ENCODE measurements around the gene CAVIN1.
"Not testable (repeated sequence)": the region's sequence is repeated elsewhere in the genome, so short reads cannot be mapped to it uniquely, and the experiment has no call there.

Gene CAVIN1, protein sequence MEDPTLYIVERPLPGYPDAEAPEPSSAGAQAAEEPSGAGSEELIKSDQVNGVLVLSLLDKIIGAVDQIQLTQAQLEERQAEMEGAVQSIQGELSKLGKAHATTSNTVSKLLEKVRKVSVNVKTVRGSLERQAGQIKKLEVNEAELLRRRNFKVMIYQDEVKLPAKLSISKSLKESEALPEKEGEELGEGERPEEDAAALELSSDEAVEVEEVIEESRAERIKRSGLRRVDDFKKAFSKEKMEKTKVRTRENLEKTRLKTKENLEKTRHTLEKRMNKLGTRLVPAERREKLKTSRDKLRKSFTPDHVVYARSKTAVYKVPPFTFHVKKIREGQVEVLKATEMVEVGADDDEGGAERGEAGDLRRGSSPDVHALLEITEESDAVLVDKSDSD

DNA sequence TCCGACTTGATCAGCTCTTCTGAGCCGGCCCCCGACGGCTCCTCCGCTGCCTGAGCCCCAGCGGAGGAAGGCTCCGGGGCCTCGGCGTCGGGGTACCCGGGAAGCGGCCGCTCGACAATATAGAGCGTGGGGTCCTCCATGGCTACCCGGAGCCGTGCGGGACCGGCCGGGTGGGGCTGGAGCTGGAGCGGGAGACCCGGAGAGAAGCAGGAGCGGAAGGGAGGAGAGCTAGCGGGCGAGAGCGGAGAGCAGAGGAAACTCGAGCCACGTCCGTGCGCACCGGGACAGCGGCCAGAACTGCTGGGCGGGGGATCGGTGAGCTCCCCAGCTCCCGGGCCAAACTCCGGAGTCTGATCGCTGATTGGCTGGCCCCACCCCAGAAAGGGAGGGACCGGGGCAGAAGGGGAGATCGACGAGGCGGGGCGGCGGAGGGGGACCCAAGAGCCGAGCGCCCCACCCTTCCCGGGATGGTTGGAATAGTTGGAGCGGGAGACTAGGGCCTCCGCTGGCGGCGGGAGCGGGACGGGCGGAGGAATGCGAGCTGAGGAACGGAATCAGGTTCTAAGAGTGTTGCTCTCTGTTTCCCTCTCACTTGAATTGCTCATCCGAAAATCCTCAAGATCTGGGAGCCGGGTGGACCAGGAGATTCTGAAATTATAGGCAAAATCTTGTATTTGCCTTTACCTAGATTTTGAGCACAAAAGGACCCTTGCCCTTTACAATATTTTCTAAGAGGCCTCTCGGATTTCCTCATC is at the start of gene CAVIN1:
Gene CAVIN1, minus strand, starts transcription at position 299 of the 755 bp plus-strand sequence. Its CDS starts 159 bp downstream, at position 140.
- no peak for DNase-seq

DNA sequence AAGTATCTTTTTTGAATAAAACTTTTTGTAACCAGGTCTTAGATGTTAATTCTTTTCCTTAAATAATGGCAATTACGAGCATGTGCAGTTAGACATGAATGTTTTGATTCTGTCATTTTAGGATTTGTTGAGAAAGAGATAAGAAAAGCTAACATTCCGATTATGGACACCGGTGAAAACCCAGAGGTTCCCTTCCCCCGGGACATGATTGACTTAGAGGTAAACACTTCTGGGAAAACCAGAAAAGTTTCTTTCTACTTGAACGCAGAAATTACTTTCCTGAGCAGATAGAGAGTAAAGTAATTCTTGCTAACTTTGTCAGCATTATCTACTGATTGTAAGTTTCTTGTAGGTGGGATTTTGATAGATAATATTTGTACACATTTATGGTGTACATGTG is 44.8 kb upstream of the CAVIN1 start:
- DNase-seq = no peak

DNA sequence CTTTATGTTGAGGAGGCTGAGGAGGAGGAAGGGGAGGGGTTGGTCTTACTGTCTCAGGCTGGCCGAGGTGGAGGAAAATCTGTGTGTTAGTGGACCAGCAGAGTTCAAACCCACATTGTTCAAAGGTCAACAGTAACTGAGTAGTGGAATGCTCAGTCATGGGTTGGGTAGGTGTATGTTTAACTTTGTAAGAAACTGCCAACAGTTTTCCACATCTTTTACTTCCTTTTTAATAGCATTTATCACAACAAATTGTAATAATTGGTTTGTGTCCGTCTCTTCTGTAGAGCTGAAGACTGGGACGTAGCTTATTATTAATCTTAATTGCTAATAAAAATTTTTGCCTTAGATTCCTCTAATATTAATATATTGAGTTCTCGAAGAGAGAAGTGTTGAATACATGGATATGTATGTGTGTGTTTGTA is 40.9 kb upstream of the CAVIN1 start:
- no peak for DNase-seq

DNA sequence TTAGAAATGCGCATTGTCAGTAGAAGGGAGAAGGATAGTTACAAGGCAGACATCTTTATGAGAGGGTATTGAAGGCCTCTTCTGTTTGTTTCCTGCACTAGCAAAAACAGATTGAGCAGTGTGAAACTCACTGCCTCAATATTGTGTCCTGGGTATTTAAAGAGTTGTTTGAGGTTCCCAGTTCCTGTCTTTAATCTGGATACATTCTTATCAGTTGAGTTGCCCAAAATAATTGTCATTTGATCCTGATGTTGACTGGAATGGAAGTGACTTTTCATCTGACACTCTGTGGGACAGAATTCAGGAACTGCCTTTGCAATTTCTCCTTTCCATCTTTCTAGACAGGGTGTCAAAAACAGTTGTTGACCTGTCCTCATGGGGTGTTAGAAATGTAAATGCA is 37.3 kb upstream of the CAVIN1 start:
- DNase-seq = no peak

DNA sequence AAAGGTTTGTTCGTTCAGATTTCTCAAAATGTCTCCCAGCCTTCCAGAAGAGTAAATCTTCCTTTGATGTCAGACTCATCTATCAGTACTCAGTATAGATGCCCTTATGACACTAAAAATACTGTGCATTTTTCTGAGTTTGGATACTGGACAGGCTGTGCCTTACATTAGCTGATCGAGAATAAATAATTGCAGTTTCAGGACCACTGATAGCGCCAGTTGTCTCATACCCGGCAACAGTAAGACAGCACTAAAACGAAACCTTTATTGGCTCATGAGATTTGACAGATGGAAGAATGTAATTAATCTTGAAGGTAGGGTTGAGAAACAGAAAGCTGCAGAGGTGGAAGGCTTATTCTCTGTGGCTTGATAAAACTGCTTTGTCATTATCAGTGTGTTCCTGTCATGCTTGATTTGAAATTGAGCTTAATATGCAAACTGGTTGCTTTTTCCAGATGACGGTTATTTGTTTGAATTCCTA is 36.8 kb upstream of the CAVIN1 start:
- no peak for DNase-seq

DNA sequence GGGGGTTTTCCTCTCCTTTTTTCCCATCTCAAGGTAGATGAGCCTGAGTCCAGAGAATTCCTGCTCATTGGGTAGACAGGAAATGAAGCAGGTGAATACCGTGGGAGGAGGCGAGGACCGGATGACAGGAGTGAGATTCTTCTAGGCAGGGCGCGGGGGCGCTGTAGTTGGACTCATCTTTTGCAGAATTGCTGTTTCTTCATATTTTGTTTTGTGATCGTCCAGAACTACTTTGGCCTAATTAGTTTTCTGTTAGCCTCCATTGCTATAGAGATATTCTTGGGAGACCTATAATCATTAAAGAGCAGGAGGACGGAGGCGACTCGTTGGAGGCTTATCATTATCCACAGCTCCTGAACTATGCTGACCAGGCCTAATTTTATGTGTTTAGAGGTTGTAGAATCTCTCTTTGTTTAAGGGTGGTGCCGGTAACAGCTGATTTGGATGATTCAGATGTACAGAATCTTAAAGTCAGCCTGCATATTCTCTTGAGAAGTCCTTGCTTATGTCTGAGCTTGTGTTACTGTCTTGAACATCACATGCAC is 36.3 kb upstream of the CAVIN1 start:
- peak; percentile 35 for DNase-seq

DNA sequence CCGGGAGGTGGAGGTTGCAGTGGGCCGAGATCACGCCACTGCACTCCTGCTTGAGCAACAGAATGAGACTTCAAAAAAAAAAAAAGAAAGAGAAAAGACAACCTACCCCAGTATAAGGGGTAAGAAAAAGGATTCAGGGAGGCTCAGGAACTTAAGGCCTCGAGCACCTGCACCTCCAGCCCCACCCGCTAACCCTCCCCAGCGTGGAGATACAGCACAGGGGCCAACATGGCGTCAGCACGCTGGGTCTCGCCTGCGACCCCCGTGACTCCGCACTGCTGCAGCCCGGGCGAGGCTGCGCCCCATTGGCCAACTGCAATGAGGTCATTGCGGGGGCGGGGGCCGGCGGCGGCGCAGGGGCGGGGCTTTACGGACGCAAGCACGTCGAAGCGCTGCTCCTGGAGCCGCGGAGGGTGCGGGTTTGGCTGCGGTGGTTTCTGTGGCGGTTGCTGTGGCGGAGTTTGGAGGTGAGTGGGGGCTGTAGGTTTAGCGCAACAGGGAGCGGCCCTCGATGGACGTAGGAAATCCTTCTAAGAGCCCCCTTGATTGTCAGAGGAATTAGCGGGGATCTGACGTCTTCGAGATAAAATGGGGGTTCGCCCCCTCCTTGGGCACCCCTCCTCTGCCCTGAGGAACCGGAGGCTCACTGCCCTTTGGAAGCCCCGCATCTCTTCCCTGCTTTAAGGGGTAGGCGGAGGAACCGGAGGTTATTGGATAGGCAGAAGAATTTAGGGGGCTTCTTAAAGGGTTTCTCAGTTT is 35.6 kb upstream of the CAVIN1 start, which contains the start of gene ATP6V0A1:
Gene ATP6V0A1, plus strand, starts transcription at position 382 of the 759 bp plus-strand sequence. CDS start 2,017 bp downstream, outside the sequence.
- DNase-seq = peak; percentile 94

DNA sequence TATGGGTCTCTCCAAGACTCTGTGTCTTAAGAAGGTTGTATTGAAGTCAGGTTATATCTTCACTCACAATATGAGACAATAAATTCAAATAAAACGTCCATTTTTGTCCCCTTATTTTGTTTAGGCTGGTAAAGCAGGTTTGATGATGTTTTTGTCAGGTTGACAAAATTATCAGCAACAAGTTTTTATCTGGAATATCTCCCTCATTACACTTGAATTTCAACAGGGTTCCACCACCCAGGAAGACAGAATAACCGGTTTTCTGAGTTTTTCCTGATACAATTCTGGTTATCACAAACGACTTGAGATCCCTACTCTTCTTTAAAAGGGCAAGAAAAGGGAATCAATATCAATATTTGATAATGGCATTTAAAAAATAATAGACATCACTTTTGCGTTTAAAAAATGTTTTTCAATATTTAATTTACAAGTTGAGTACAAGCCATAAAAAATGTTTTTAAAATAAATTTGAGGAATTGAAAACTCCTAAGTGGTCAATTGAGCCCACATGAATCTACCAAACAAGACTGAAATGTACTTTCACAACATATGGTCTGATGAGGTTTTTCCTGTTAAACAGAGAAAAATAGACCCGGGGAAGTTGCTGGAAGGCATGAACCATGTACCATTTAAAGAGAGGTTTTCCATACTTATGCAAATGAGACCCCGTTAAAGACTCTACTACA is 34.2 kb upstream of the CAVIN1 start:
- DNase-seq = no peak

DNA sequence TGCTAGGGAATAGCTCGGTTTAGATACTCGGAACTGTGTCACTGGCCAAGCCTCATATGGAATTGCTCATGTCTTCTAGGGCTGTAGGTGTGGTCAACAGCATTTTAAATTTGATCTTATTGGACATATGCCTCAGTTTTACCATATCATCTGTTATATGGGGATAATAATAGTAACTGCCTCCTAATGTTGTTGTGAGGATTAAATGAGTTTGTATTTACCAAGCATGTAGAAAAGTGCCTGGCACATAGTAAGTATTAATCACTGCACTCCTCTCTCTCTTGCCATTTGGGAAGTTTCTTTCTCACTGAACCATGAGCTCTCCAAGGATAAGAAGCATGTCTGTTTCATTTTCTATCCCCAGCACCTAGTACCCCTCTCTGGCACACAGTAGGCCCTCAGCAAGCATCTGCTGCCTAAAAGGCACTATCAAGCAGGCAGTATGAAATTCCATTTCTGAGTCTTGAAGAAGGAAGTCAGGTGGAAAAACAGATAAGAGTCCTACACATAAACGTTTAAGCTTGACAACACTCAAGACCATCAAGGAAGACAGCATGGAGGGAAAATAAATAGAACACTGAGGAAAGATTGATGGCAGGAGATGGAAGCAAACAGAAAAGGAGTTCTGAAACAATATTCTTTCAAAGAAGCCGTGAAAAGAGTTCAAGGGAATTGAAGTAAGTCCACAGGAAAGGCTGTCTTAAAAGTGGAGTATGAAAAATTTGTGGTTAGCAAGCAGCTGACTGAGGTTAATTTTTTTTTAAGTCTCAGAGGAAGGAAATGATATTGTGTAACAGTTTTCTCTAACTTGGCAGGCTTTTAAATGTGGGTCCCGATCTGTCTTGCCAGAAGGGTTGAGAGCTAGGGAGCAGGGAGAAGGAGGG is 33.4 kb upstream of the CAVIN1 start:
- no peak for DNase-seq

DNA sequence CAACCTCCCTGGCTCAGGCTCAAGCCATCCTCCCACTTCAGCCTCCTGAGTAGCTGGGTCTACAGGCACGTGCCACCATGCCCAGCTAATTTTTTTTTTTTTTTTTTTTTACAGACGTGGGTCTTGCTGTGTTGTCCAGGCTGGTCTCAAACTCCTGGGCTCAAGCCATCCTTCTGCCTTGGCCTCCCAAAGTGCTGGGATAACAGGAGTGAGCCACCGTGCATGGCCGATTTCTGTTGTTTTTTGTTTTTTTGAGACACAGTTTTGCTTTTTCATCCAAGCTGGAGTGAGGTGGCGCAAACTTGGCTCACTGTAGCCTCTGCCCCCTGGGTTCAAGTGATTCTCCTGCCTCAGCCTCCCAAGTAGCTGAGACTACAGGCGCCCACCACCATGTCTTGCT is 31.9 kb upstream of the CAVIN1 start:
- not testable (repeated sequence) for DNase-seq

DNA sequence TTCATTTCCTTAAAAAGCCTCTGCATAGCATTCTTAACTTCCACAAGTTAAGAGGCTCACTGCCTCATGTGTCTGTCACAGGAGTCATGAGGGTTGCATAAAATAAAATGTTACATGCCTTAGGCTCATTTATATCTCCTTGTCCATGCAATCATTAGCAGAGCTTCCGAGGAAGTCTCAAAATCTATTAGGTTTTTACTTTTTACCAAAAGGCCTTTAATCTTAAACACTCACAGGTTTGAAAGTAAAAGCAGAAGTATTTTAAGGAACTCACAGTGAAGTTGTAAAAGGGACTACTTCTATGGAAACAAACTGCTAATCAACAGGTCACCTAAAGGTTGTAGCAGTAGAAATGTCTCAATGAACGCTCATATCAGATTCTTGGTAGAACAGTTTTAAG is 30.4 kb upstream of the CAVIN1 start:
- no peak for DNase-seq

DNA sequence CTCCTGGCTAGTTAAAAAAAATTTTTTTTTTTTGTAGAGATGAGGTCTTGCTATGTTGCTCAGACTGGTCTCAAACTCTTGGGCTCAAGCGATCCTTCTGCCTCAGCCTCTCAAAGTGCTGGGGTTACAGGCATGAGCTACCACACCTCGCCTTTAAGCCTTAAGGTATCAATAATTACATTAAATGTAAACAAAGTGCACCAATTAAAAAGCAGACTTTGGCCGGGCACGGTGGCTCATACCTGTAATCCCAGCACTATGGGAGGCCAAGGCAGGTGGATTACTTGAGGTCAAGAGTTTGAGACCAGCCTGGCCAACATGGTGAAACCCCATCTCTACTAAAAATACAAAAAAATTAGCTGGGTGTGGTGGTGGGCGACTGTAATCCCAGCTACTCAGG is 28.2 kb upstream of the CAVIN1 start:
- DNase-seq = not testable (repeated sequence)

DNA sequence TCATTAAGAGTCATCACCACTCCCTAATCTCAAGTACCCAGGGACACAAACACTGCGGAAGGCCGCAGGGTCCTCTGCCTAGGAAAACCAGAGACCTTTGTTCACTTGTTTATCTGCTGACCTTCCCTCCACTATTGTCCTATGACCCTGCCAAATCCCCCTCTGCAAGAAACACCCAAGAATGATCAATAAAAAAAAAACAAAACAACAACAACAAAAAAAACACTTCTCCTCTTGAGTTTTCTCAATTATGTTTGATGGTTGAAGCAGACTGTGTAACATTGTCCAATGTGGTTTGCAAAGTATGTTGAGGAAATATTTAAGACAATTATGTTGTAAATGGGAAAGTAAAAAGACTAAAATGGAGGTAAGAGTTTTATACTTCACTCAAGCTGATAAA is 26.8 kb upstream of the CAVIN1 start:
- not testable (repeated sequence) for DNase-seq

DNA sequence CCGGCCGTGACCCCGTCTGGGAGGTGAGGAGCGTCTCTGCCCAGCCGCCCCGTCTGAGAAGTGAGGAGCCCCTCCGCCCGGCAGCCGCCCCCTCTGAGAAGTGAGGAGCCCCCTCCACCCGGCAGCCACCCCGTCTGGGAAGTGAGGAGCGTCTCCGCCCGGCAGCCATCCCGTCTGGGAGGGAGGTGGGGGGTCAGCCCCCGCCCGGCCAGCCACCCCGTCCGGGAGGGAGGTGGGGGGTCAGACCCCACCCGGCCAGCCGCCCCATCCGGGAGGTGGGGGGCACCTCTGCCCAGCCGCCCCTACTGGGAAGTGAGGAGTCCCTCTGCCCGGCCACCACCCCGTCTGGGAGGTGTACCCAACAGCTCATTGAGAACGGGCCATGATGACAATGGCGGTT is 26.1 kb upstream of the CAVIN1 start:
- DNase-seq = not testable (repeated sequence)

DNA sequence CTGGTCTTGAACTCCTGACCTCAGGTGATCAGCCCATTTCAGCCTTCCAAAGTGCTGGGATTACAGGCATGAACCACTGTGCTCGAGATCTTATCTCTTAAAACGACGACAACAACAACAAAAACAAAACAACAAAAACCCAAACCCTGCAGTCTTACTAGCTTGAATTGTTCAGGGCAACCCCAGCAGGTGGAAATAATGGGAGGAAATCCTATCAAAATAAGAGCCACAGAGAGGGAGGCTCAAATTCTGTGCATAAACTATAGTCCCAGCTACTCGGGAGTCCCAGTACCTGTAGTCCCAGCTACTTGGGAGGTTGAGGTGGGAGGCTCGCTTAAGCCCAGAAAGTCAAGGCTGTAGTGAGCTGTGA is 19.1 kb upstream of the CAVIN1 start:
- DNase-seq = no peak

DNA sequence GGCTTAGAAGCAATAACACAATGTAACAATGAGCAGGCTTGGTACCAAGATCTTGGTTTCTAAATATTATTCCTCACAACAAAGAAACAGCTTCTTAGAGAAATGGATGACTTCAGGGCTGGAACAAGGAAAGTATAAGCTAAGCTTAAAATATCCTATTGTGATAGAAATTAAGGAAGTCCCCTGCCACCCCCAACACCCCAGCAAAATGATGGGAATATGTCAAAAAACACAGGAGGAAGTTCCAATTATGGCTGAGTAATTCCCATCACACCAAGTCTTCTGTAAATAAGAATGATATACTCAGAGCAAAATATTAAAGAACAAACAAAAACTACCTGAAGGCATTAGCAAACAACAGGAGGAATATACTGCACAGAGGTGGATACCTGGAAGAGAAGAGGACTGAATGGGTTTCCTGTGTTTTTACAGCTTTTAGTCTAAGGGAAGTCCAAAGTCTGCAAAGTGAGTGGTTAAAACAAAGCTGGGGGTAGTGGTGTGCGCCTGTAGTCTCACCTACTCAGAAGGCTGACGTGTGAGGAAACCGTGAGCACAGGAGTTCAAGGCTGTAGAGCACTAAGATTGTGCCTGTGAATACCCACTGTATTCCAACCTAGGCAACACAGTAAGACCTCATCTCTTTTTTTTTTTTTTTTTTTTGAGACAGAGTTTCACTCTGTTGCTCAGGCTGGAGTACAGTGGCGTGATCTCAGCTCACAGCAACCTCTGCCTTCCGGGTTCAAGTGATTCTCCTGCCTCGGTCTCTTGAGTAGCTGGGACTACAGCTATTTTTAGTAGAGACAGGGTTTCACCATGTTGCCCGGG is 18.5 kb upstream of the CAVIN1 start:
- no peak for DNase-seq

DNA sequence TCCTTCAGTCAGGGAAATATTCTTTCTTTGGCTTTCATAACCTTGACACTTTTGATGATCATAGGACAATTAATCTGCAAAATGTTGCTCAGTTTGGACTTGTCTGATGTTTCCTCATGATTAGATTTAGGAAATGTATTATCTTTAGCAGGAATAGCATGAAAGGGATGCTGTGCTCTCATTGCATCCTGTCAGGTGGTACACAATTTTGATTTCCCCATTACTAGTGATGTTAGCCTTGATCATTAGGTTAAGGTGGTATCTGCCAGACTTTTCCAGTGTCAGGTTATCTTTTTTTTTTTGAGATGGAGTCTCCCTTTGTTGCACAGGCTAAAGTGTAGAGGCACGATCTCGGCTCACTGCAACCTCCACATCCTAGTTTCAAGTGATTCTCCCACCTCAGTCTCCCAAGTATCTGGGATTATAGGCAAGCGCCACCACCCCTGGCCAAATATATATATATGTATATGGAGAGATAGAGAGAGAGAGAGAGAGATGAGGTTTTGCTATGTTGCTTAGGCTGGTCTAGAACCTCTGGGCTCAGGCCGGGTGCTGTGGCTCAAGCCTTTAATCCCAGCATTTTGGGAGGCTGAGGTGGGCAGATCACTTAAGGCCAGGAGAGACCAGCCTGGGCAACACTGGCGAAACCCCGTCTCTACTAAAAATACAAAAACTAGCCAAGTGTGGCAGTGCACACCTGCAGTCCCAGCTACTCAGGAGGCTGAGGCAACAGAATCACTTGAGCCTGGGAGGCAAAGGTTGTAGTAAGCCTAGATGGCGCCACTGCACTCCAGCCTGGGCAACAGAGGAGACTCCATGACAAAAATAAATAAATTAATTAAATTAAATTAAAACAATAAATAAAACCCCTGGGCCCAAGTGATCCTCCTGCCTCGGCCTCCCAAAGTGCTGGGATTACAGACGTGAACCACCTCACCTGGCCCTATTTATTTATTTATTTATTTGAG is 15.8 kb upstream of the CAVIN1 start:
- DNase-seq = peak; percentile 12

DNA sequence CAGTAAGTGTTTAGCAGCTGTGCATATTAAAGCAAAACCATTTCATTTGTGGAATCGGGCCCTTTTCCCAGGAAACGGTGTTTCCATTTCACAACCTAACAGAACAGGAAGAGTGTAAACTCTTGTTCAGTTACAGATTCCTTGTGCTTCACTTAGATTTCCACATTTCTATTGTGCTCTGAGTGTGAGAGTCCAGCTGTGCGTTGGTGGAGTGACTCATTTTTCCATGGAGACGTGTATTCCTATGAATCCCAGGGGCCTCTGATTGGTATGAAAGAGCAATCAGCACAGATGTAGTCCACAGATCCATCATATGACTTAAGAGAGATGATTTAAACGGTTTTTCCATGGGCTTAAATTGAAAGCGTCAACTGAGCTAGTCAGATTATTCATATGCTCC is 13.3 kb upstream of the CAVIN1 start:
- DNase-seq = peak; percentile 19

DNA sequence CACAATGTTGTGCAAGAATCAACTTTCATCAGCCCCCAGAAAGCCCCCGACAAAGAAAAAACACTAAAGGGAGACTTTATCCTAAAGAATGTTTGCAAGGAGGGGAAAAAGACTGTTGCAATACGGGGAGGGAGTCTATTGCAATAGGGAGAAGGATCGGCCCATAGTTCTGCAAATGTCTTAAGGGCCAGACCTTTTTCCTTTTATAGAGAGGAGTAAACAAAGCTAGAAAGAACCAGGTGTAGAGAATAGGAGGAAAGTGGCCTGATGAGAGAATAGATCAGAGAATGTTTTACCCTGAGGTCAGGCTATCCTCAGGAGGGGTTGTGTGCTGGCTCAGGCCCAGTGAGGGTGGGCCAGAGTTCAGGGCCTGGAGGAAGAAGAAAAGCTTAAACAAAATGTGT is 8.7 kb upstream of the CAVIN1 start:
- no peak for DNase-seq
